Measurements from ENCODE around the gene PWP1. TPM values are rescaled to one million over a fixed set of nuclear protein-coding genes. Genes with fewer than 3 reads are reported as not detected.

The PWP1 gene
- total and polyA plus RNA-seq, 9 of the 15 experiments (the other 6 are each of a cell fraction or from before 2014, with no cell fraction given): 61.6 to 401 (median 111) TPM

DNA sequence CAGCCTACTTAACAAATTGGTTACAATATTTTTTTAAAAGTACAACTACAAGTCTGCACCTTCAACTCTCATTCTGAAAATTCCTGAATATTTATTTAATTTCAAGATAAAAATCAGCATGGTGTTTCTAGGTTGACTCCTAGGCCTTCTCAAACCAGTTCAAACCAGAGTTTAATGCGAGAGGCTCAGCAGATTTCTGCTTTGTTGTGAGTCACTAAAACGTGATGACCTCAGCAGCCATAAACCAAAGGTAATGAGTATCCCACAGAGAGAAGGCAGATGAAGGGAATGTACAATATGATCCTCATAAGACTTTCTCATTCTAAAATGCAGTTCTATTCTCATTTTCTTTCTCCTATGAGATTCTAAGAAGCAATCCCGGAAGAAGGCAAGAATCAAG, 73.8 kb downstream of the PWP1 start (continued):
- TF ChIP-seq, protein P1, sequence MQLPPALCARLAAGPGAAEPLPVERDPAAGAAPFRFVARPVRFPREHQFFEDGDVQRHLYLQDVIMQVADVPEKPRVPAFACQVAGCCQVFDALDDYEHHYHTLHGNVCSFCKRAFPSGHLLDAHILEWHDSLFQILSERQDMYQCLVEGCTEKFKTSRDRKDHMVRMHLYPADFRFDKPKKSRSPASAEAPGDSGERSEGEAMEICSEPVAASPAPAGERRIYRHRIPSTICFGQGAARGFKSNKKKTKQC (CRISPR knock-in tag; IDR thresholded peaks at IDR 0.05): no peak
- no peak for TF ChIP-seq GABPB1 (CRISPR knock-in tag; IDR thresholded peaks at IDR 0.05)
- TF ChIP-seq, protein P2, sequence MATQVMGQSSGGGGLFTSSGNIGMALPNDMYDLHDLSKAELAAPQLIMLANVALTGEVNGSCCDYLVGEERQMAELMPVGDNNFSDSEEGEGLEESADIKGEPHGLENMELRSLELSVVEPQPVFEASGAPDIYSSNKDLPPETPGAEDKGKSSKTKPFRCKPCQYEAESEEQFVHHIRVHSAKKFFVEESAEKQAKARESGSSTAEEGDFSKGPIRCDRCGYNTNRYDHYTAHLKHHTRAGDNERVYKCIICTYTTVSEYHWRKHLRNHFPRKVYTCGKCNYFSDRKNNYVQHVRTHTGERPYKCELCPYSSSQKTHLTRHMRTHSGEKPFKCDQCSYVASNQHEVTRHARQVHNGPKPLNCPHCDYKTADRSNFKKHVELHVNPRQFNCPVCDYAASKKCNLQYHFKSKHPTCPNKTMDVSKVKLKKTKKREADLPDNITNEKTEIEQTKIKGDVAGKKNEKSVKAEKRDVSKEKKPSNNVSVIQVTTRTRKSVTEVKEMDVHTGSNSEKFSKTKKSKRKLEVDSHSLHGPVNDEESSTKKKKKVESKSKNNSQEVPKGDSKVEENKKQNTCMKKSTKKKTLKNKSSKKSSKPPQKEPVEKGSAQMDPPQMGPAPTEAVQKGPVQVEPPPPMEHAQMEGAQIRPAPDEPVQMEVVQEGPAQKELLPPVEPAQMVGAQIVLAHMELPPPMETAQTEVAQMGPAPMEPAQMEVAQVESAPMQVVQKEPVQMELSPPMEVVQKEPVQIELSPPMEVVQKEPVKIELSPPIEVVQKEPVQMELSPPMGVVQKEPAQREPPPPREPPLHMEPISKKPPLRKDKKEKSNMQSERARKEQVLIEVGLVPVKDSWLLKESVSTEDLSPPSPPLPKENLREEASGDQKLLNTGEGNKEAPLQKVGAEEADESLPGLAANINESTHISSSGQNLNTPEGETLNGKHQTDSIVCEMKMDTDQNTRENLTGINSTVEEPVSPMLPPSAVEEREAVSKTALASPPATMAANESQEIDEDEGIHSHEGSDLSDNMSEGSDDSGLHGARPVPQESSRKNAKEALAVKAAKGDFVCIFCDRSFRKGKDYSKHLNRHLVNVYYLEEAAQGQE (IDR thresholded peaks at IDR 0.05; ENCODE audit: borderline replicate concordance): peak; percentile 99
- TF ChIP-seq, protein P2 (CRISPR knock-in tag; IDR thresholded peaks at IDR 0.05; ENCODE audit: low read depth): no peak
- no peak for TF ChIP-seq ZNF76 (CRISPR knock-in tag; IDR thresholded peaks at IDR 0.05; ENCODE audit: borderline replicate concordance)
- TF ChIP-seq DPF2 (IDR thresholded peaks at IDR 0.05): peak; percentile 61
- TF ChIP-seq KLF16 (IDR thresholded peaks at IDR 0.05): peak; percentile 45; the same call in 1 of the 2 replicates
- peak; percentile 56 for TF ChIP-seq CREM (IDR thresholded peaks at IDR 0.05; ENCODE audit: low read depth)
- TF ChIP-seq, protein P3, sequence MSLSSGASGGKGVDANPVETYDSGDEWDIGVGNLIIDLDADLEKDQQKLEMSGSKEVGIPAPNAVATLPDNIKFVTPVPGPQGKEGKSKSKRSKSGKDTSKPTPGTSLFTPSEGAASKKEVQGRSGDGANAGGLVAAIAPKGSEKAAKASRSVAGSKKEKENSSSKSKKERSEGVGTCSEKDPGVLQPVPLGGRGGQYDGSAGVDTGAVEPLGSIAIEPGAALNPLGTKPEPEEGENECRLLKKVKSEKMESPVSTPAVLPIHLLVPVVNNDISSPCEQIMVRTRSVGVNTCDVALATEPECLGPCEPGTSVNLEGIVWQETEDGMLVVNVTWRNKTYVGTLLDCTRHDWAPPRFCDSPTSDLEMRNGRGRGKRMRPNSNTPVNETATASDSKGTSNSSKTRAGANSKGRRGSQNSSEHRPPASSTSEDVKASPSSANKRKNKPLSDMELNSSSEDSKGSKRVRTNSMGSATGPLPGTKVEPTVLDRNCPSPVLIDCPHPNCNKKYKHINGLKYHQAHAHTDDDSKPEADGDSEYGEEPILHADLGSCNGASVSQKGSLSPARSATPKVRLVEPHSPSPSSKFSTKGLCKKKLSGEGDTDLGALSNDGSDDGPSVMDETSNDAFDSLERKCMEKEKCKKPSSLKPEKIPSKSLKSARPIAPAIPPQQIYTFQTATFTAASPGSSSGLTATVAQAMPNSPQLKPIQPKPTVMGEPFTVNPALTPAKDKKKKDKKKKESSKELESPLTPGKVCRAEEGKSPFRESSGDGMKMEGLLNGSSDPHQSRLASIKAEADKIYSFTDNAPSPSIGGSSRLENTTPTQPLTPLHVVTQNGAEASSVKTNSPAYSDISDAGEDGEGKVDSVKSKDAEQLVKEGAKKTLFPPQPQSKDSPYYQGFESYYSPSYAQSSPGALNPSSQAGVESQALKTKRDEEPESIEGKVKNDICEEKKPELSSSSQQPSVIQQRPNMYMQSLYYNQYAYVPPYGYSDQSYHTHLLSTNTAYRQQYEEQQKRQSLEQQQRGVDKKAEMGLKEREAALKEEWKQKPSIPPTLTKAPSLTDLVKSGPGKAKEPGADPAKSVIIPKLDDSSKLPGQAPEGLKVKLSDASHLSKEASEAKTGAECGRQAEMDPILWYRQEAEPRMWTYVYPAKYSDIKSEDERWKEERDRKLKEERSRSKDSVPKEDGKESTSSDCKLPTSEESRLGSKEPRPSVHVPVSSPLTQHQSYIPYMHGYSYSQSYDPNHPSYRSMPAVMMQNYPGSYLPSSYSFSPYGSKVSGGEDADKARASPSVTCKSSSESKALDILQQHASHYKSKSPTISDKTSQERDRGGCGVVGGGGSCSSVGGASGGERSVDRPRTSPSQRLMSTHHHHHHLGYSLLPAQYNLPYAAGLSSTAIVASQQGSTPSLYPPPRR (CRISPR knock-in tag; IDR thresholded peaks at IDR 0.05; ENCODE audit: borderline replicate concordance): 0 out of 2 replicates have a peak, but pooled peaks have one; percentile 4
- TF ChIP-seq MAFF (IDR thresholded peaks at IDR 0.05; ENCODE audit: low read length): peak; percentile 37; the same call in 1 of the 2 replicates
- no peak for TF ChIP-seq NR4A1 (CRISPR knock-in tag; IDR thresholded peaks at IDR 0.05)
- TF ChIP-seq NR4A1 (tag; IDR thresholded peaks at IDR 0.05): no peak
- TF ChIP-seq, protein P4, sequence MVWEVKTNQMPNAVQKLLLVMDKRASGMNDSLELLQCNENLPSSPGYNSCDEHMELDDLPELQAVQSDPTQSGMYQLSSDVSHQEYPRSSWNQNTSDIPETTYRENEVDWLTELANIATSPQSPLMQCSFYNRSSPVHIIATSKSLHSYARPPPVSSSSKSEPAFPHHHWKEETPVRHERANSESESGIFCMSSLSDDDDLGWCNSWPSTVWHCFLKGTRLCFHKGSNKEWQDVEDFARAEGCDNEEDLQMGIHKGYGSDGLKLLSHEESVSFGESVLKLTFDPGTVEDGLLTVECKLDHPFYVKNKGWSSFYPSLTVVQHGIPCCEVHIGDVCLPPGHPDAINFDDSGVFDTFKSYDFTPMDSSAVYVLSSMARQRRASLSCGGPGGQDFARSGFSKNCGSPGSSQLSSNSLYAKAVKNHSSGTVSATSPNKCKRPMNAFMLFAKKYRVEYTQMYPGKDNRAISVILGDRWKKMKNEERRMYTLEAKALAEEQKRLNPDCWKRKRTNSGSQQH (CRISPR knock-in tag; IDR thresholded peaks at IDR 0.05): no peak
- peak; percentile 77 for TF ChIP-seq LEF1 (IDR thresholded peaks at IDR 0.05)
- TF ChIP-seq FOSL1 (tag; conservative IDR thresholded peaks at IDR 0.05): peak; percentile 91
- peak; percentile 45; the same call in 1 of the 2 replicates for TF ChIP-seq SMARCA4 (IDR thresholded peaks at IDR 0.05)
